Spleen (tissue), 11 donors: ENCODE results near the gene GPR141. TPM values are rescaled to one million over a fixed set of nuclear protein-coding genes. Genes with fewer than 3 reads are reported as not detected.
A peak's percentile ranks its signal among the peaks of the same experiment; 100 is the strongest.

ENCODE experiments used
- DNase-seq: peaks from one replicate; pipeline ENCODE4 v3.0.0-alpha.2; 2020
- H3K27ac ChIP-seq, 8 donors: fragments of 200-600 bp; sonication (generic) in 7 of 8; 1 replicate in 4 of 8; 2 replicates in 4 of 8; pipeline versions ENCODE4 v1.5.0 to v1.8.0; 2016 to 2021; ENCODE audit warnings: inconsistent platforms in 4 of 8, mild to moderate bottlenecking in 4 of 8, moderate library complexity in 1 of 8
- H3K27me3 ChIP-seq, 7 donors: fragments of 200-600 bp; sonication (generic) in 6 of 7; replicated peaks in 1 of 7; 1 replicate in 4 of 7; 2 replicates in 3 of 7; pipeline versions ENCODE4 v1.5.0 to v1.8.0; 2016 to 2021; ENCODE audit warnings: inconsistent platforms in 3 of 7, mild to moderate bottlenecking in 1 of 7
- H3K36me3 ChIP-seq, 6 donors: fragments of 200-600 bp; sonication (generic) in 5 of 6; 1 replicate in 4 of 6; 2 replicates in 2 of 6; pipeline versions ENCODE4 v1.5.0 to v1.8.0; 2016 to 2021; ENCODE audit warnings: inconsistent platforms in 2 of 6
- H3K4me1 ChIP-seq, 6 donors: fragments of 200-600 bp; sonication (generic) in 5 of 6; 1 replicate in 3 of 6; 2 replicates in 3 of 6; pipeline versions ENCODE4 v1.5.0 to v1.8.0; 2016 to 2021; ENCODE audit warnings: inconsistent platforms in 3 of 6
- H3K4me3 ChIP-seq, 8 donors: fragments of 200-600 bp; sonication (generic) in 7 of 8; 1 replicate in 4 of 8; 2 replicates in 4 of 8; pipeline versions ENCODE4 v1.5.0 to v1.8.0; 2016 to 2021; ENCODE audit warnings: inconsistent platforms in 4 of 8, mild to moderate bottlenecking in 4 of 8, moderate library complexity in 2 of 8
- H3K9me3 ChIP-seq, 8 donors: fragments of 200-600 bp; sonication (generic) in 7 of 8; 1 replicate in 4 of 8; 2 replicates in 4 of 8; pipeline versions ENCODE4 v1.5.0 to v1.8.0; 2016 to 2021; ENCODE audit warnings: inconsistent platforms in 4 of 8
- CTCF ChIP-seq, 11 experiments: fragments of 200-600 bp in 7 of 11; fragments of 450-650 bp in 4 of 11; sonication (generic) in 4 of 11; IDR thresholded peaks in 8 of 11; conservative IDR thresholded peaks in 3 of 11; 1 replicate in 7 of 11; 2 replicates in 4 of 11; pipeline versions ENCODE4 v1.4.0 to v1.8.0; 2016 to 2021; ENCODE audit warnings: antibody characterized with exemption in 11 of 11, inconsistent platforms in 4 of 11, mild to moderate bottlenecking in 1 of 11
- POLR2A ChIP-seq, 3 donors: fragments of 450-650 bp; IDR thresholded peaks; one replicate each; pipeline ENCODE4 v1.5.1; 2017; ENCODE audit warnings: antibody characterized with exemption in 3 of 3, mild to moderate bottlenecking in 1 of 3
- POLR2AphosphoS5 ChIP-seq, 3 donors: sonication (generic); formaldehyde crosslinking; IDR thresholded peaks; one replicate each; pipeline ENCODE4 v1.5.1; 2017; ENCODE audit warnings: antibody characterized with exemption in 3 of 3
- WGBS, 5 donors: extraction: QIAGEN DNeasy Blood & Tissue Kit in 3 of 5; methylation state at CpG; one replicate each; pipeline versions ENCODE4 v1.1.5 to v1.1.7; 2013 to 2018; 5-methylcytosine and 5-hydroxymethylcytosine counted together
- intact Hi-C: fragments of 100-400 bp; cut with DNase I; formaldehyde crosslinking; loops from one replicate; pipeline ENCODE4 v1.15.0; 2023; ENCODE audit warnings: low total_unique reads
- polyA plus RNA-seq, 3 donors: library from polyadenylated mRNA; stranded (reverse); fragments of 200-250 nt; gene quantifications; one replicate each; pipeline ENCODE4 v1.2.1, GENCODE V29; 2013
- total RNA-seq, 7 donors: library from RNA; depleted of rRNA in 3 of 7; stranded (reverse); fragments of >200 nt in 3 of 7; fragmentation: NEBNext Ultra II Directional in 4 of 7; extraction: Animal tissue kit (Norgen Biotek cat#: 25700) in 4 of 7; gene quantifications; one replicate each; pipeline versions ENCODE4 v1.1.0 to v1.2.1, GENCODE V29; 2016 to 2021
- donor health status: healthy with polysubstance abuse.
- donor health status: DM: no; HTN: no; CAD: no; lungs with moderate emphysema.
- donor health status: DM: no; HTN: no; CAD: no.
- donor health status: Bipolar disorder and iron deficiency.
- donor health status: healthy.
- donor health status: DM: no; HTN: no; CAD: no.
- donor health status: DM: yes; HTN: yes; CAD: no.

Gene GPR141
- total and polyA plus RNA-seq, 10 donors = 0.20 to 37.4 (median 9.7) TPM

- 11 to 33% (median 30%) methylated on average over 1 of the region's 1 CpG for WGBS, 5 donors
- Histone ChIP-seq H3K4me1 (peaks cover 0 to 38% (median 3%) of the 10 kb centered on the region in 6 donors), H3K27me3 (peaks cover 0 to 6% (median 0%) of the 10 kb centered on the region in 7 donors), H3K27ac (peak overlapping the region in 1 of 8 donors; percentile 9), H3K4me3 (no peak overlapping the region), H3K9me3 (no peaks in the 10 kb centered on the region), H3K36me3 (no peaks in the 10 kb centered on the region)
- DNase-seq = no peak
- intact Hi-C loops = no loop called here
- TF ChIP-seq POLR2AphosphoS5 (IDR thresholded peaks at IDR 0.05) = no peak
- TF ChIP-seq CTCF (IDR thresholded peaks at IDR 0.05 in 8 of 11, conservative IDR thresholded peaks at IDR 0.05 in 3 of 11) = no peak
- TF ChIP-seq POLR2A (IDR thresholded peaks at IDR 0.05) = no peak
These were observed 13.7 kb upstream of the GPR141 start for GRCh38 chr7:37669818-37670217.

- no peak for DNase-seq
- Histone ChIP-seq H3K27ac (peak overlapping the region in 1 of 8 donors; percentile 9), H3K4me1 (peaks cover 0 to 38% (median 7%) of the 10 kb centered on the region in 6 donors), H3K9me3 (no peaks in the 10 kb centered on the region), H3K4me3 (no peak overlapping the region), H3K36me3 (no peaks in the 10 kb centered on the region), H3K27me3 (peaks cover 0 to 8% (median 0%) of the 10 kb centered on the region in 7 donors)
- intact Hi-C loops = no loop called here
- WGBS, 5 donors = 50 to 82% (median 62%) methylated on average over 1 of the region's 1 CpG
- TF ChIP-seq POLR2AphosphoS5 (IDR thresholded peaks at IDR 0.05) = no peak
- TF ChIP-seq POLR2A (IDR thresholded peaks at IDR 0.05) = no peak
- no peak for TF ChIP-seq CTCF (IDR thresholded peaks at IDR 0.05 in 8 of 11, conservative IDR thresholded peaks at IDR 0.05 in 3 of 11)
These were observed 13.1 kb upstream of the GPR141 start for GRCh38 chr7:37670436-37670835.

- peaks cover 0 to 40% (median 8%) of the 10 kb centered on the region in 6 donors for H3K4me1 ChIP-seq
- no peak for DNase-seq
- H3K36me3 ChIP-seq = no peaks in the 10 kb centered on the region
- H3K27ac ChIP-seq = peak overlapping the region in 1 of 8 donors; percentile 9
- WGBS, 5 donors = 61 to 85% (median 74%) methylated on average over 3 of the region's 3 CpGs
- no peaks in the 10 kb centered on the region for H3K9me3 ChIP-seq
- intact Hi-C loops = no loop called here
- H3K27me3 ChIP-seq = peaks cover 0 to 19% (median 0%) of the 10 kb centered on the region in 7 donors
- H3K4me3 ChIP-seq = no peak overlapping the region
- TF ChIP-seq CTCF (IDR thresholded peaks at IDR 0.05 in 8 of 11, conservative IDR thresholded peaks at IDR 0.05 in 3 of 11) (no peak), POLR2AphosphoS5 (IDR thresholded peaks at IDR 0.05) (no peak), POLR2A (IDR thresholded peaks at IDR 0.05) (no peak)
These were observed 11.7 kb upstream of the GPR141 start for GRCh38 chr7:37671876-37672275.

GRCh38 chr7:37672926-37673325 is 10.6 kb upstream of the GPR141 start:
- peaks cover 0 to 40% (median 8%) of the 10 kb centered on the region in 6 donors for H3K4me1 ChIP-seq
- no peak overlapping the region for H3K4me3 ChIP-seq
- H3K27ac ChIP-seq = no peak overlapping the region
- no peak for DNase-seq
- no peaks in the 10 kb centered on the region for H3K36me3 ChIP-seq
- WGBS, 5 donors = 72 to 97% (median 77%) methylated on average over 3 of the region's 3 CpGs
- intact Hi-C loops = no loop called here
- TF ChIP-seq POLR2AphosphoS5 (IDR thresholded peaks at IDR 0.05) (no peak), POLR2A (IDR thresholded peaks at IDR 0.05) (no peak), CTCF (IDR thresholded peaks at IDR 0.05 in 8 of 11, conservative IDR thresholded peaks at IDR 0.05 in 3 of 11) (no peak)
- no peaks in the 10 kb centered on the region for H3K9me3 ChIP-seq
- H3K27me3 ChIP-seq = peaks cover 0 to 29% (median 0%) of the 10 kb centered on the region in 7 donors
